ENCODE data around the gene LRRC55.

The LRRC55 gene, protein sequence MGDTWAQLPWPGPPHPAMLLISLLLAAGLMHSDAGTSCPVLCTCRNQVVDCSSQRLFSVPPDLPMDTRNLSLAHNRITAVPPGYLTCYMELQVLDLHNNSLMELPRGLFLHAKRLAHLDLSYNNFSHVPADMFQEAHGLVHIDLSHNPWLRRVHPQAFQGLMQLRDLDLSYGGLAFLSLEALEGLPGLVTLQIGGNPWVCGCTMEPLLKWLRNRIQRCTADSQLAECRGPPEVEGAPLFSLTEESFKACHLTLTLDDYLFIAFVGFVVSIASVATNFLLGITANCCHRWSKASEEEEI

DNA sequence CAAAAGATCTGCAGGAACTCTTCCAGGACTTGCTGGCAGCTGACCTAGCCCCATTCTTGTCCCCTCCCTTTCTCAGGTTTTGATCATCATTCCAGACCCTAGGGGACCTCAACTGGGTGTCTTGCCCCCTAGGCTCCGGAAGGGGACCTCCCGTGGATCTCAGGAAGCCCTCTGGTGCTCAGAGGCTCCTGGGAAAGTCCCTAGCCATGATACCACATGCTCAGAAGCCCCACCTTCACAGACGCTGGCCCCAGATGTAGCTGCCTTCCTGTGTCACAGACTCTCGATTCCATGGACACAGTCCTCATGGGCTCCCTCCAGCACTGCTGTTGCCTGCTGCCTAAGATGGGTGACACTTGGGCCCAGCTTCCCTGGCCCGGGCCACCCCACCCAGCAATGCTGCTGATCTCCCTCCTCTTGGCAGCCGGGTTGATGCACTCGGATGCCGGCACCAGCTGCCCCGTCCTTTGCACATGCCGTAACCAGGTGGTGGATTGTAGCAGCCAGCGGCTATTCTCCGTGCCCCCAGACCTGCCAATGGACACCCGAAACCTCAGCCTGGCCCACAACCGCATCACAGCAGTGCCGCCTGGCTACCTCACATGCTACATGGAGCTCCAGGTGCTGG is at the start of gene LRRC55:
LRRC55 (plus strand) TSS at position 276 of the 628 bp plus-strand sequence; CDS start at position 346, 70 bp downstream.
- no peak for DNase-seq

DNA sequence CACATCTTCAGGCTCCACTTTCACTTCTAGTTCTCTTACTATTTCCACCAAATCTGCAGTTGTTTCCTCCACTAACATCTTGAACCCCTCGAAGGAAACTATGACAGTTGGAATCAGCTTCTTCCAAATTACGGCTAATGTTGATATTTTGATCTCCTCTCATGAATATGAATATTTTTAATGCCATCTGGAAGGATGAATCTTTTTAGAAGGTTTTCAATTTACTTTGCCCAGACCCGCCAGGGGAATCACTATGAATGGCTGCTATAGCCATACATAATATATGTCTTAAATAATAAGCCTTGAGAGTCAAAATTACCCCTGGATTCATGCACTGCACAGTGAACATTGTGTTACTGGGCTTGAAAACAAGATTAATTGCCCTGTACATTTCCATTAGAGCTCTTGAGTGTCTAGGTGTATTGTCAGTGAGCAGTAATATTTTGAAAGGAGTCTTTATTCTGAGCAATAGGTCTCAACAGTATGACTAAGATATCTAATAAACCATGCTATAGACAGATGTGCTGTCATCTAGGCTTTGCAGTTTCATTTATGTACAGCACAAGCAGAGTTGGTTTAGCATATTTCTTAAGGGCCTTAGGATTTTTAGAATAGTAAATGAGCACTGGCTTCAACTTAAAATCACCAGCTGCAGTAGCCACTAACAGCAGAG is 48.3 kb upstream of the LRRC55 start:
- no peak for DNase-seq

DNA sequence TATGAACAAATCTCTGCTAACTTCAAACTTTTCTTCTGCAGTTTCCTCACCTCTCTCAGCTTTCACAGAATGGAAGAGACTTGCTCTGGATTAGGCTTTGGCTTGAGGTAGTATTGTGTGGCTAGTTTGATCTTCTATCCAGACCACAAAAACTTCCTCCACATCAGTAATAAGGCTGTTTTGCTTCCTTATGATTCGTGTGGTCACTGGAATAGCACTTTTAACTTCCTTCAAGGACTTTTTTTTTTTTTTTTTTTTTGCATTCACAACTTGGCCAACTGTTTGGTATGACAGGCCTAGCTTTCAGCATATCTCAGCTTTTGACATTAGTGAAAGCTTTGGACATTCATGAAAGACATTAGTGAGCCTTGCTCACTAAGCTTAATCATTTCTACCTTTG is 47.5 kb upstream of the LRRC55 start:
- DNase-seq: no peak

DNA sequence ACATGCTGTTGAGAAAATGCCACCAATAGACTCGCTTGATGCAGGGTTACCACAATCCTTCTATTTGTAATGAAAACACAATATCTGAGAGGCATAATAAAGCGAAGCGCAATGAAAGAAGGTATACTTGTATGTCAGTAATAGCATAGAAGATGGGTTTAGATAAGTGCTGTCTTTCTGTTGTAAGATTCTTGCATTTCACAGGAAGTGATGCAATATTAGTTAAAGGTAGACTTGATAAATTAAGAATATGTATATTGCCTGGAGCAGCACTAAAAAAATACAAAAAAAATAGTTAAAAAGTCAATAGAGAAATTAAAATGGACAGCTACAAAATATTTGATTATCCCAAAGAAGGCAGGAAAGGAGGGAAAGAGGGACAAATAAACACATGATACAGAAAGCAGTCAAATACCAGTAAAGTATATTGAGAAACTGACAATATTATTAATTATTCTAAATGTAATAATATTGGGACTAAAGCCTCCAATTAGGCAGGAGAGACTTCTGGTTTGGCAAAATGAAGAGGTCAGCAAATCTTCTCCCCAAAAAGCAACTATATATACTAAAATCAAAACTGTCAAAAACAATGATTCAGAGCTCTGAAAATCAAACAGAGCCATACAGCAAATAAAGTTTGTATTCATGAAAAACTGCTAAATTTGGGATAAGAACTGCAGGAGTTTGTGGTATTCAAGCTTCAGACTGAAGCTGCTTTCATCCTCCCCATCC is 46.6 kb upstream of the LRRC55 start:
- no peak for DNase-seq

DNA sequence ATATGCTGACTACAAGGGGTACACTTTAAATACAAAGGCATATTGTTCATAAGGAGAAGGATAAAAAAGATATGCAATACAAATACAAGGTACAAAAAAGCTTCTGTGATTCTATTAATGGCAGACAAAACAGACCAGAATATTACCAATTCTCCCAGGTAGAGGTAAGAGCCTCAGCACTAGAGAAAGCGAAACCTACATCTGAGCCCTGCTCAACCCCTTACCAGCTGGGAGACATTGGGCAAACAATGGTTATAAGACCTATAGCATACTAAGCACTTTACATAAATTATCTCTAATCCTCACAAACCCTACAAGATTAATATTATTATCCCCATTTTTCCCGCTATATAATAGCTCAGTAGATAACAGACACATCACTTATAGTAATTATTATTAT is 41.2 kb upstream of the LRRC55 start:
- no peak for DNase-seq

DNA sequence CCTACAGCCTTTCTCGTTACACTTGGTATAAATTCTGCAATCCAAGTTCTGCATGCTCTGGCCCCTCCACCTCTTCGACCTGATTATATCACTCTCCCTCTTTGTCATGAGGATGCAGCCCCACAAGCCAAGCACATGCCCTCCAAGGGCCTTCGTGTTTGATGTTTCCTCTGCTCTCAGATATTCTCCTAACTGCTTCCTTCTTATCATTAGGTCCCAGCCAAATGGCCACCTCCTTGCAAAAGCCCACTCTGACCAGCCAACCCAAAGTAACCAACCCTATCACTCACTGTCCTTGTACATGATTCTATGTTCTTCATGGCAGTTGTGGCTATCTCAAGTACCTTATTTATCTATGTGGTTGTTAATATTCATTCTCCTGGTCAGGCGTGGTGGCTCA is 38.3 kb upstream of the LRRC55 start:
- DNase-seq: no peak

DNA sequence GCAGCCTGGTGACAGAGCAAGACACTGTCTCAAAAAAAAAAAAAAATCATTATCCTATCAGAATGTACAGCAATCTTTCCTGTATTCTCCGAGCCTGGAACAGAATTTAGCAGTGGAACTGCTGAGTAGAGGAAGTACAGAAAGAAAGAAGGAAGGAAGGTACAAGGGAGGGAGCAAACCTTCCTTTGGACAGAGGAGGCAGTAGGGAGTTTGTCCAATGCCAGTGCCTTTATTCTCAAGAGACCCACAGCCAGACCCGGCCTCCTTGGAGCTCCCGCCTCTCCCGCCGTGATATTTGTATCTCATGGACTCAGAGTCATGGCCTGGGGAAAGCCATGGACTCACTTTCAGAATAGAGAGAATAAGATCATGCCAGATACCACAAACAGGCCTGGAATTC is 37.7 kb upstream of the LRRC55 start:
- DNase-seq: no peak

DNA sequence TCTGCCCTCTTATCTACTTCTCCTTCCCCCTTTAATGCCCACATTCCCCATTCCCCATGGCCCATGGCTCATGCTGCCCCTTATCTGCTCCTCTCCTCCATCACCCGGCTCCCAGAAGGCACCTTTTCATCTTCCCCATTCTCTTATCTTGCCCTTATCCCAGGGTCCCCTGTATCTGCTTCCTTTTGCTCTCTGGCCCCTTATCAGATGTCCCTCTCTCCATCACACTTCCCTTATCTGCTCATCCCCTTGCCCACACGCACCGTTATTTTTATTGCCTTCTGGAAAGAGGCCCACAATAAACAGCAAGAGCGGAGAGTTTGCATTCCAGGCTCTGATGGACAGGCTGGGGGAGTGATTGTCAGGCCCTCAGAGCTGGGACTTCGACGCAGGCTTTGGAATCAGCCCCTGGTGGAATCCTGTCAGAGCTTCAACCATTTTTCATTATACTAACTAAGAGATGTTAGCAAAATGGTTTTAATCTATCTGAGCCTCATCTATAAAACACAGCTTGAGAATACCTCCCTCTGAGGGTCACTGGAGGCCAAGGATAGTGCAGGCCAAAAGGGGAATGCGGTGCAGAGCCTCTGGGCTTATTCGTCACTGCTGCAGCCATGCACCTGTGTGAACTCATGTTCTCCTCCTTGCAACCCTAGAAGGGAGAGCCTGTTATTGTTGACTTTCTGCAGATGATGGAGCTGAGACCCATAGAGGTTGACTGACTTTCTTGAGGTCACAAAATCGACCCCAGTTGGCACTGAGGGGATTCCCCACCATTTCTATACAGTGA is 37.0 kb upstream of the LRRC55 start:
- no peak for DNase-seq

DNA sequence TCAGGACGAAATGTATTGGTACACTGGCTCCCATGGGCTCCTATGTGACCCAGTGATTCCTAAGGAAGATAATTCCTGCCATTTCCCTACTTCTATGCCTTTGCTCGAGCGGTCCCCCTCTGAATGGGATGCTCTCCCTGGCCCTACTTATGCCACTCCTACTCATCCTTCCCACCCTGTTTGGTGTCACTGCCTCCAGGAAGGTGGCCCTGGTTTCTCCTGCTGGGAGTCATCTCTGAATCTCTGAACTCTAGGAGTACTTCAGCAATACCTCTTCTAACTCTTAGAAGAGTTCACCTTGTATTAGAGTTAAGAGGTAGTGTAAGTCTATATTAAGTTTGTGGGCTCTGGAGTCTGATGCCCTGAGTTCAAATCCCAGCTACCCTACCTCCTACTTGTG is 35.5 kb upstream of the LRRC55 start:
- no peak for DNase-seq

DNA sequence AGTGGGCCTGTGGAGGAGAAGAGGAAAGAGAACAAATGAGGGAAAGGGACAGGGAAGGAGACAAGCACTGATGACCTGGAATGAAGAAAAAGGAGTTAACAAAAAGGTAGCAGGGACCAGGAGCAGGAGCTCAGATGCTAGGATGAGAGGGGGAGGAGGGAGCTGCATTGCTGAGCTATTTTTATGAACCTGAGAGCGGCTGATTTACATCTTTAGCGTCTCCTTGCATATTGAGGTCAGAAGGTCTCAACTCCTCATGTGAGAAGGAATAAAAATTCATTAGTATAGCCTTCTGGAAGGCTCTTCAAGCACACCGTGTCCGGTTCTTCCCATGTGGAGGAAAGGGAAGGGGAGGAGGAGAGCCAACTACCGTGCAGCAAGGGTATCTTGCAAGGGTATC is 33.1 kb upstream of the LRRC55 start:
- no peak for DNase-seq

DNA sequence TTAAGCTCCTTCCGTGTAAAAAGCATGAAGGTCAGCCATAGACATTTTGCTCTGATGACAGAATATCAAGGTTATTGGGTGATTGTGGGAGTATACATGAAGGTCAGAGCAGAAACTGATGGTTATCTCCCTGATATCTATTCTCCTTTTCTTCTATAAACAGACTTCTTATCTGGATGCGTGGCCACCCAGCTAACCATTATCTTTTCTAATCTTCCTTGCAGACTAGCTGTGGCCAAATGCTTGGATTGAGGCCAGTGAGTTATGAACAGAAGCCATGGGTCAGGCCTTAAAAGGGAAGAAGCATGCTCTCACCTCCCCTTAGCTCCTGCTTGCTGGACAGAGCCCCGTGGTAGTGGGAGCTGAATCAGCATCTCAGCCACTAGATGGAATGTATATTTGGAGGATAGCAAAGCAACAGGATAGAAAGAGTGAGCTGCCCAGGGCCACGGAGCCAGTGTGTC is 31.3 kb upstream of the LRRC55 start:
- no peak for DNase-seq

DNA sequence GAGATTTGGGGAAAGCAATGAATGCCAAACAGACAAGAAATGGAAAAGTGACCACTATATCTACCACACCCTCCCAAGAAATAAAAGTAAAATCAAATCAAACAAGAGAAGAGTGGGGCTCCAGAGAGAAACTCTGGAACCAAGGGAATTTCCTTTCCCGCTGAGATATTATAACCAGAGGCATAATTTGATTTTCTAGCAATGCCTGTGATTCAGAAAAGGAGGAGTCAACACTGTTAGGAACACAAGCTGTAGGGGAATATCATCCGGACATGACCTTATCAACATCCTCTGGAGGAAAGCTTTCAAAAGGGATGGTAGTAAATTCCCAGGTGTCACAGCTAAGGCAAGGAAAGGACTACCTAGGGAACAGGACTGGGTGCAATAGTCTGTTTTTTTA is 29.6 kb upstream of the LRRC55 start:
- DNase-seq: no peak

DNA sequence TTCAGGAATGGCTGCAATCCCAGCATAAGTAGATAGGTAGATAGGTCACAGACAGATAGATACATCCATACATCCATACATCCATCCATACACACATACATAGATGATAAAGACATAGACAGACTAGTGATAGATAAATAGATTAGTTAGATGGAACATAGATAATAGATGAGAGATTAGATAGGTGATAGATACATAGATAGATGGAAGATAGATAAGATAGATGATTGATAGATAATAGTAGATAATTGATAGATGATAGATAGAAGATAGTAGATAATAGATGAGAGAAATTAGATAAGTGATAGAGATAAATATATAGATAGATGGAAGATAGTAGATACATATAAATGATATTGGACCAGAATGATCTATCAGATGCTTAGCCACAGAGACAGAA is 28.3 kb upstream of the LRRC55 start:
- no peak for DNase-seq

DNA sequence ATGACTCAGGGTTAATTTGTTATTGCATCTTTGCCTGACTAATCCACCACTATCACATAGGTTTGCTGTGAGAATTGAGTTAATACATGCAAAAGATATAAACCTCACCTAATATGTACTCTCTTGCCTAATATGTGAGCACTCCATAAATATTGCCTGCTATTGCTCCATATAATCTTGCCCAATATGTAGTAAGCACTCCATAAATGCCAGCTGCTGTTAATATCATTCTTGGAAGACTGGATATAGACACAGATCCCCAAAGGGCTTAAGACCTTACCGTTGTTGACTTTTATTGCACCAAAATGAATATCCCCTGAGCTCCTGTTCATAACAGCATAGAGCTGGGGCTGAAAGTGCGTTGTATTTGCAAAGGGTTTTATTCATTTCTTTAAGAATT is 27.0 kb upstream of the LRRC55 start:
- DNase-seq: no peak

DNA sequence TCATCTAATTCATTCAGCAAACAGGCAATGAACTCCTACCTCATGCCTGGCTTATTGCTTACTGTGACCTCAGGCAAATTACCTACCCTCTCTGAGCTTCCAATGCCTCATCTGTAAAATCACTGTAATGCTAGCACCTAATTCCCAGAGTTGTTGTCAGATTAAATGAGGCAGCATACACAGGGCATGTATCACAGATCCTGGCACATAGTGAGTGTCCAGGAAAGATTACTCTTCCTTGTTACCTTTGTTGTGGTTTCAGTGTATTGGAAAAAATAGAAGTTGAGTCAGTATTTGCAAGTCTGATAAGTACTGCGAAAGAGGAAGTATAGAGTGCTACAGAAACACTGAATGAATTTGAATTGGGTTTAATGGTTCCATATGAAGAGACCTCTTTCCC is 26.4 kb upstream of the LRRC55 start:
- DNase-seq: no peak

DNA sequence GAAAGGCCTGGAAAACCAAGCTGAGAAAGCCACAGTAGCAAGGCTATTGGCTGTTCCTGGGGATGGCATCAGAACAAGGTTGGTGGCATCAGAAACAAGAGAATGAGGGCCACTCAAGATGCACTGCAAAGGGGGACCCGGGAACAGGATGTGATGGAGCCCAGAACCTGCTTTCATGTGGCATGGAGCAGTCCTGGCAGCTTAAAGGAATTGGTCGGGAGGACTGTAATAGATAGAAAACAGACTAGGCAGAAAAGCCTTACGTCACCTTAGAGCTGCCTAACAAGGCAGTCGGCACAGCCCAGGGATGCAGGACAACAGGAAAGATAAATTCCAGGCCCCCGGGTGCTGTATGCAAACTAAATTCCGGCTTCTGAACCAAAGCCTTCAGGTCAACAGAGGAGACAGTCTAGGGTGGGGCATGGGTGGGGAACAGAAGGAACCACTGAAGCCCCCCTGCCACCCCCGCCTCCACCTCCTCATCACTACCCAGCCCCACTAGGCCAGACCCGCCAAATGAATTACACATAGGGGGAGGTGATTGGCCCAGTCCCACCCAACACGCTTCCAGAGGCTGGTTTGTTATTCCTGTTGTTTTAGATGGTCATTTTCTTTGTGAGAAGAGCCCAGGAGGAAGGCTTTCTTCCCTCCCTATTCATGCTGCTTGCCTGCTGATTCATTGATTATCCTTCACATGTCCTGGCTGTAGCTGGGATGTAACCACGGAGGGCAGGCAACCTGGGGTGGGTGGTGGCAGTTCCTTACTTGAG is 25.7 kb upstream of the LRRC55 start:
- DNase-seq: no peak

DNA sequence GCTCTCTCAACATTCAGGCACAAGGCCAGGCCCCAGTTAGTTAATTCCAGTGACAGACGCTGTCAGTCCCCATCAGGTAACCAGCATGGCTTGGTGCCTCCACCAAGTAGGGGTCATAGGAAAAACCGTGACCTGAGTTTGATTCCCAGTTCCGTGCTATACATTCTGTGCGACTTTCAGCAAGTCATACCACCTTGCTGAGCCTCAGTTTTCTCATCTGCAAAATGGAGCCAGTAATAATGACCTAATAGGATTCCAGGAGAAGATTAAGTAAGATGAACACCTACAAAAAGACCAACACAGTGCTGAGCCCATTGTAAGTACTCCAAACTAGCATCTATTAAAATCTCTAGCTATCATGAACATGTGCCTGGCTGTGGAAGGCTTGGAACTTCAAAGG is 24.8 kb upstream of the LRRC55 start:
- no peak for DNase-seq

DNA sequence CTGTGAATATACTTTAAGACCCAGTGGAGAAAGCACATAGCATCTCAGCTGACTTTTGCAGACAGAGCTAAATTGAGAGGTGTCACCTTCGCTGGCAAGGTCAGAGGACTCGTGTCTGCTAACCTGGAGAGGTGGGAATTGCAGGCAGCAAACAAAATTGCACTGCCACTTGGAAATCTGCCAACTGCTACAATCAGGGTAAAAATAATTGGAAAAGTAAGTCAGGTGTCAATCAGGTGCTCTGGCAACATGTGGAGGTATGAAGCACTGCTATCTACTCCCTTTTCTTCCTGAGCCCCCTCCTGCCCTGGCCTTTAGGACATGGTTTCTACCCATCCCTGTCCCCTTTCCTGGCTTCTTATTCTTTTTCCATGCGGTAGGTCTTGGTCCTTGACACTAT is 24.1 kb upstream of the LRRC55 start:
- no peak for DNase-seq

DNA sequence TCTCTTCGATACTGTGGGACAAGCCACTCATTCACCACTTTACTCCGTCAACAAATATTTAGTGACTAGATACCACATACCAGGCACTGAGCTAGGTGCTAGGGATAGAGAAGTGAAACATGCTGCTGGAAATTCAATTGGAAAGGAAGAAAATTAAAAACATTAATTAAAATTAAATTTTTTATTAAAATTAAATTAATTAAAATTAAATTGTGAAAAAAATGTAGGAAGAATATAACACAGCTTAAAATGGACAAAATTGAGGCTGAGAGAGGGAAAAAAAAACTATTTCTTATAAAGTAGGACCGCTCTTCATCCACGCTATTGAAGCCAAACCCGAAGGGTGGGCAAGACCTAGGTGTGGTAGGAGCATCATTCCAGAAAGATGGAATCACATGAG is 23.6 kb upstream of the LRRC55 start:
- DNase-seq: no peak

DNA sequence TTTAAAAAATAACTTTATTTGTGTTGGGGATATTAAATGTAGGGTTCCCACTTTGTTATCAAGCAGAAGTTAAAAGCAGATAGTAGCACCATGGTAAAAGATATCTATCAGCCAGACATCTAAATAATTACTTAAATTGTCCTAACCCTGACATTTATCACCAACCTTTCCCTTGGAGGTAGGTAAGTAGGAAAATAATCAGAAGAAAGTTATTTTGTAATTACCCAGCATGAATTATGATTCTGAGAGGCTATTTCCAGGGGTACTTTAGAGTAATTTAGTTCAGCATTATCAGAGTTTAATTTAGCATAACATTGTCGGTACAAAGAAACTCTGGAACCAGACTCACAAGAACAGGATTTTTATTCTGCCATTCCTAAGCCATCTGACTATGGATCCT is 23.2 kb upstream of the LRRC55 start:
- DNase-seq: no peak

DNA sequence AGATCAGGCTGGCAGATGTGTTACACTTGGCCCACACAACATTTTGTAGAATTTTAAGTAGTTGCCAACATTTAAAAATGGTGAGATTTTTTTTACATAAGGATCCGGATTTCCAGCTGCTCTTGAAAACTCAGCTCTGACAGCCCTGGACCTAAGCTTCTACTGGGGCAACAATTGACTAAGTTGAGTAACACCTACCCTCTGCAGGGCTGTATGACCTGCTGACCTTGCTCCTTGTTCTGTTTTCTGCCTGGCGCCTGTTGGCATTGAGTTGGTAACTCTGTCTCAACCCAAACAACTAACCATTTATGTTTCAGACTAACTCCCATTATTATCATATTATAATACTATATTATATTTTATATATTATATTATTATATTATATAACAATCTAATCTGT is 21.1 kb upstream of the LRRC55 start:
- no peak for DNase-seq

DNA sequence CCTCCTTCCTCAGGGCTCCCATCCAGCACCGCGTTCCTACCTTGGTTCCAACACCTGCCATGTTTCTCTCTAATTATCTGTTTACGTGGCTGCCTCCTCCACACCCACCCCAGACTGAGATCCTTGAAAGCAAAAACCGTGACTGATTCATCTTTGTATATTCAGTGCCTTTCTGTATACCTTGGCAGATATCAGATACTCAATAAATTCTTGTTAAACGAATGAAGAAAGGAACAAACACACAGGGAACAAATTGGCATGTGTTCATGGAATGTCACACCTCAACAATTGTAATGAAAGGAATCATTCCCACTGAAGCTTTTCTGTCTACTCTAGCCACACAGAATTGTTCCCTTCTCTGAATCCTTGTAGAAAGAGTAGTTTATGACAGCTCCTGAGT is 20.4 kb upstream of the LRRC55 start:
- DNase-seq: no peak
